ENCODE measurements around the gene CCIN. TPM values are rescaled to one million over a fixed set of nuclear protein-coding genes. Genes with fewer than 3 reads are reported as not detected.
A peak's percentile ranks its signal among the peaks of the same experiment; 100 is the strongest.

Gene CCIN
- total RNA-seq, 4 donors from 2014 or later: not detected

- intact Hi-C loops (cut with DNase I; ENCODE audit: low total_unique reads): no loop called here
- H3K36me3 ChIP-seq: no peaks in the 10 kb centered on the region
- no peaks in the 10 kb centered on the region for H3K27me3 ChIP-seq
- 0% methylated on average over 3 to 54 of the region's 68 CpGs for WGBS, 2 donors (ENCODE audit: low coverage in 1 of 2)
- DNase-seq: peak; percentile 97
- in situ Hi-C loops (cut with MboI; ENCODE audit: low pct_ligation_motif_present in 1 of 4, low pct_unique_long_range_greater_than_20kb in 1 of 4, low sequenced_read_pairs in 3 of 4): no loop called here
- H3K9me3 ChIP-seq: no peaks in the 10 kb centered on the region
- peak within 1 kb of the TSS; percentile 70 to 96 (median 78) for H3K4me3 ChIP-seq
- H3K27ac ChIP-seq: peak within 1 kb of the TSS; percentile 90 to 96 (median 92)
- peaks cover 25 to 43% (median 31%) of the 10 kb centered on the region in 4 donors for H3K4me1 ChIP-seq
- TF ChIP-seq EP300 (IDR thresholded peaks at IDR 0.05; ENCODE audit: low read depth) (no peak), POLR2A (IDR thresholded peaks at IDR 0.05) (peak; percentile 97), POLR2AphosphoS5 (IDR thresholded peaks at IDR 0.05) (peak; percentile 96 to 98 (median 98))
- TF ChIP-seq, protein P1, sequence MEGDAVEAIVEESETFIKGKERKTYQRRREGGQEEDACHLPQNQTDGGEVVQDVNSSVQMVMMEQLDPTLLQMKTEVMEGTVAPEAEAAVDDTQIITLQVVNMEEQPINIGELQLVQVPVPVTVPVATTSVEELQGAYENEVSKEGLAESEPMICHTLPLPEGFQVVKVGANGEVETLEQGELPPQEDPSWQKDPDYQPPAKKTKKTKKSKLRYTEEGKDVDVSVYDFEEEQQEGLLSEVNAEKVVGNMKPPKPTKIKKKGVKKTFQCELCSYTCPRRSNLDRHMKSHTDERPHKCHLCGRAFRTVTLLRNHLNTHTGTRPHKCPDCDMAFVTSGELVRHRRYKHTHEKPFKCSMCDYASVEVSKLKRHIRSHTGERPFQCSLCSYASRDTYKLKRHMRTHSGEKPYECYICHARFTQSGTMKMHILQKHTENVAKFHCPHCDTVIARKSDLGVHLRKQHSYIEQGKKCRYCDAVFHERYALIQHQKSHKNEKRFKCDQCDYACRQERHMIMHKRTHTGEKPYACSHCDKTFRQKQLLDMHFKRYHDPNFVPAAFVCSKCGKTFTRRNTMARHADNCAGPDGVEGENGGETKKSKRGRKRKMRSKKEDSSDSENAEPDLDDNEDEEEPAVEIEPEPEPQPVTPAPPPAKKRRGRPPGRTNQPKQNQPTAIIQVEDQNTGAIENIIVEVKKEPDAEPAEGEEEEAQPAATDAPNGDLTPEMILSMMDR (IDR thresholded peaks at IDR 0.05): peak in 4 of 5 experiments; percentile 40 to 87 (median 60)
Measured at GRCh38 chr9:36190388-36191289, 21.5 kb downstream of the CCIN start, which contains the start of gene CLTA. Gene CLTA (plus strand): TSS chr9:36190921. CDS start chr9:36191057, 136 bp downstream.

- no peaks in the 10 kb centered on the region for H3K9me3 ChIP-seq
- no peaks in the 10 kb centered on the region for H3K36me3 ChIP-seq
- peak overlapping the region; percentile 90 to 96 (median 92) for H3K27ac ChIP-seq
- no peaks in the 10 kb centered on the region for H3K27me3 ChIP-seq
- TF ChIP-seq, protein P1 (IDR thresholded peaks at IDR 0.05): no peak
- TF ChIP-seq EP300 (IDR thresholded peaks at IDR 0.05; ENCODE audit: low read depth) (no peak), POLR2AphosphoS5 (IDR thresholded peaks at IDR 0.05) (no peak), POLR2A (IDR thresholded peaks at IDR 0.05) (no peak)
- peaks cover 25 to 43% (median 31%) of the 10 kb centered on the region in 4 donors for H3K4me1 ChIP-seq
- intact Hi-C loops (cut with DNase I; ENCODE audit: low total_unique reads) (no loop called here), in situ Hi-C loops (cut with MboI; ENCODE audit: low pct_ligation_motif_present in 1 of 4, low pct_unique_long_range_greater_than_20kb in 1 of 4, low sequenced_read_pairs in 3 of 4) (no loop called here)
- DNase-seq: peak; percentile 35
- peak overlapping the region; percentile 70 to 96 (median 78) for H3K4me3 ChIP-seq
- 0 to 1% methylated on average over 6 to 18 of the region's 18 CpGs for WGBS, 2 donors (ENCODE audit: low coverage in 1 of 2)
Measured at GRCh38 chr9:36191290-36191645, 22.1 kb downstream of the CCIN start.

DNA sequence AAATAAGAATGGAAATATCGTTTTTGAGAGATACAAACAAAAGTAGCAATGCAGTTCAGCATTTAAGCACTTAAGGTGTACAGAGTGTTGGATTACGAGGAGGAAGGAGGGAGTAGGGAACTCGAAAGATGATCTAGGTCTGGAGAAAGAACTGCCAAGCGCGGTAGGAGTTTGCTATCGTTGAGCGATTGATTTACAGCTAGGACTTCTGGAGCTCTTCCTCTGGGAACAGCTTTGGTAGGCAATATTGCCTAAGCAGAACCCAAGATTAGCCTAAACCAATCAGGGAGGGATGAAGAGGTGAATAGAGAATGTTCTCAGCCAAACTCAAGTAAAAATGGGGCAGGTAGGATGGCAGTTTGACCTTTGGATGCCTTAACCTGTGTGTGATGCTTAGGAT, 22.5 kb downstream of the CCIN start:
- TF ChIP-seq POLR2A (IDR thresholded peaks at IDR 0.05) (no peak), EP300 (IDR thresholded peaks at IDR 0.05; ENCODE audit: low read depth) (no peak), POLR2AphosphoS5 (IDR thresholded peaks at IDR 0.05) (no peak)
- TF ChIP-seq, protein P1 (IDR thresholded peaks at IDR 0.05): no peak
- H3K36me3 ChIP-seq: peaks cover 0 to under 1% (median 0%) of the 10 kb centered on the region in 4 donors
- peak overlapping the region; percentile 70 to 96 (median 78) for H3K4me3 ChIP-seq
- H3K9me3 ChIP-seq: no peaks in the 10 kb centered on the region
- peak overlapping the region; percentile 90 to 96 (median 92) for H3K27ac ChIP-seq
- in situ Hi-C loops (cut with MboI; ENCODE audit: low pct_ligation_motif_present in 1 of 4, low pct_unique_long_range_greater_than_20kb in 1 of 4, low sequenced_read_pairs in 3 of 4): no loop called here
- intact Hi-C loops (cut with DNase I; ENCODE audit: low total_unique reads): no loop called here
- DNase-seq: no peak
- H3K4me1 ChIP-seq: peaks cover 25 to 43% (median 31%) of the 10 kb centered on the region in 4 donors
- no peaks in the 10 kb centered on the region for H3K27me3 ChIP-seq
- WGBS, 2 donors (ENCODE audit: low coverage in 1 of 2): 0 to 2% methylated on average over 5 to 7 of the region's 7 CpGs

DNA sequence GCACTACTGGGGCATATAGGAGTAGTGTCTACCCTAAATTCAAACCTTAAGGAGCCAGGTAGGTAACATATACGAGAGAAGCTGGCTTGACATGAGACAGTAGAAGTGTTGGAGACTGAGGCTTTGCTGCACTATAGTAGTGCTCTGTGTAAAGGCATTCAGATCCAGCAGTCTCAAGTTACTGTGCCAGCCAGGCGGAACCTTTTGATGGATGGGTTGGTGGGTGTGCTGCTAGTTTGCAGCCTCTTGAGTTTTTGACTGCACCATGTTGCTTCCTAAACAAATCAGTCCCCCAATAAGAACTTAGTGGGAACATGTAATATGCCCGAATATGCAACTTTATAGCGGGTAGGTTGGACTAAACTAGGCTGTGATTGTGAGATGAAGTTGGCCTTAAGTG, 23.0 kb downstream of the CCIN start:
- peaks cover 0 to 6% (median 0%) of the 10 kb centered on the region in 4 donors for H3K36me3 ChIP-seq
- 64% methylated on average over 4 of the region's 4 CpGs; no CpG with 5 or more reads in 1 of the 2 donors for WGBS, 2 donors (ENCODE audit: low coverage in 1 of 2)
- DNase-seq: no peak
- TF ChIP-seq, protein P1 (IDR thresholded peaks at IDR 0.05): no peak
- TF ChIP-seq EP300 (IDR thresholded peaks at IDR 0.05; ENCODE audit: low read depth) (no peak), POLR2AphosphoS5 (IDR thresholded peaks at IDR 0.05) (no peak), POLR2A (IDR thresholded peaks at IDR 0.05) (no peak)
- peak overlapping the region; percentile 70 to 96 (median 78) for H3K4me3 ChIP-seq
- H3K27ac ChIP-seq: peak overlapping the region in 1 of 4 donors; percentile 90
- peaks cover 25 to 43% (median 31%) of the 10 kb centered on the region in 4 donors for H3K4me1 ChIP-seq
- H3K9me3 ChIP-seq: no peaks in the 10 kb centered on the region
- intact Hi-C loops (cut with DNase I; ENCODE audit: low total_unique reads) (no loop called here), in situ Hi-C loops (cut with MboI; ENCODE audit: low pct_ligation_motif_present in 1 of 4, low pct_unique_long_range_greater_than_20kb in 1 of 4, low sequenced_read_pairs in 3 of 4) (no loop called here)
- H3K27me3 ChIP-seq: no peaks in the 10 kb centered on the region

Data from transverse colon (tissue), 4 donors.